Mesothelial cell of epicardium (in vitro differentiated cells): Measurements from ENCODE around the gene ASPG. TPM values are rescaled to one million over a fixed set of nuclear protein-coding genes. Genes with fewer than 3 reads are reported as not detected.

ENCODE experiments used
- DNase-seq, 2 experiments: peaks; one replicate each; pipeline ENCODE4 v3.0.0; 2021; ENCODE audit warnings: low spot score in 2 of 2; ENCODE audit not compliant: unreplicated experiment in 2 of 2
- H3K27ac Mint-ChIP-seq: 2 replicates; pipeline ENCODE4 v1.8.0; 2021; ENCODE audit warnings: mixed read lengths
- H3K27me3 Mint-ChIP-seq: 2 replicates; pipeline ENCODE4 v1.8.0; 2021; ENCODE audit warnings: low read depth, mixed read lengths
- H3K36me3 Mint-ChIP-seq: 2 replicates; pipeline ENCODE4 v1.8.0; 2021; ENCODE audit warnings: mixed read lengths
- H3K4me1 Mint-ChIP-seq: 2 replicates; pipeline ENCODE4 v1.8.0; 2021; ENCODE audit warnings: mixed read lengths
- H3K4me3 Mint-ChIP-seq: 2 replicates; pipeline ENCODE4 v1.8.0; 2021; ENCODE audit warnings: mild to moderate bottlenecking, moderate library complexity, mixed read lengths
- H3K9me3 Mint-ChIP-seq: 2 replicates; pipeline ENCODE4 v1.8.0; 2021; ENCODE audit warnings: mixed read lengths
- microRNA-seq: library from miRNA; unstranded; fragments of <30 nt; microRNA quantifications from one replicate; pipeline ENCODE4 v1.2.0, GENCODE V29; 2021; ENCODE audit warnings: inconsistent platforms, mixed read lengths
- total RNA-seq: library from RNA; stranded (reverse); gene quantifications from 3 replicates; pipeline ENCODE4 v1.2.1, GENCODE V29; 2021
- TF ChIP-seq, protein P1 (sequence below): fragments of 200-600 bp; sonication (generic); IDR thresholded peaks from one replicate; pipeline ENCODE4 v1.5.0; 2021; ENCODE audit warnings: antibody characterized with exemption; ENCODE audit not compliant: unreplicated experiment

Gene ASPG
- total RNA-seq, 1 donor from 2014 or later: 3.3 TPM

DNA sequence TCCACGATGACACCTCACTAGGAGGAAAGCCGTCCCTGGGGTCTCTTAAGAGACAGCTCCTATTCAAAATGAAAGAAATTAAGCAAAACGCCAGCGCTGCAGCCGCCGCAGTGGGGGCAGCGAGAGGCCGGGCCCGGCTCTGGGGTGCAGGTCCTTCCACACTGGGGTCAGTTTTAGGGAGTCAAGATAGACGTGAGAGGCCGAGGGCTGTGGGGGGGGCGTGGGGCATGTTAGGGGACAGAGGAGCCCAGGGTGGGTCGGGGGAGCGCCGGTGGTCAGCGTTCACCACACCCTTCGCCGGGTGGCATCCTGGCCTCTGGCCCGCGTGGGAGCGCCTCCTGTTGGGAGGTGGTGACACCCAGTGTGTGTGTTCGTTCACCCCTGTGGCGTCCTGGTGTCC lies 78.5 kb downstream of the ASPG start:
- Mint-ChIP-seq H3K4me1 (no peaks in the 10 kb centered on the region), H3K27ac (no peak overlapping the region), H3K27me3 (no peaks in the 10 kb centered on the region), H3K4me3 (no peak overlapping the region), H3K9me3 (no peaks in the 10 kb centered on the region), H3K36me3 (no peaks in the 10 kb centered on the region)
- no peak for DNase-seq
- TF ChIP-seq, protein P1, sequence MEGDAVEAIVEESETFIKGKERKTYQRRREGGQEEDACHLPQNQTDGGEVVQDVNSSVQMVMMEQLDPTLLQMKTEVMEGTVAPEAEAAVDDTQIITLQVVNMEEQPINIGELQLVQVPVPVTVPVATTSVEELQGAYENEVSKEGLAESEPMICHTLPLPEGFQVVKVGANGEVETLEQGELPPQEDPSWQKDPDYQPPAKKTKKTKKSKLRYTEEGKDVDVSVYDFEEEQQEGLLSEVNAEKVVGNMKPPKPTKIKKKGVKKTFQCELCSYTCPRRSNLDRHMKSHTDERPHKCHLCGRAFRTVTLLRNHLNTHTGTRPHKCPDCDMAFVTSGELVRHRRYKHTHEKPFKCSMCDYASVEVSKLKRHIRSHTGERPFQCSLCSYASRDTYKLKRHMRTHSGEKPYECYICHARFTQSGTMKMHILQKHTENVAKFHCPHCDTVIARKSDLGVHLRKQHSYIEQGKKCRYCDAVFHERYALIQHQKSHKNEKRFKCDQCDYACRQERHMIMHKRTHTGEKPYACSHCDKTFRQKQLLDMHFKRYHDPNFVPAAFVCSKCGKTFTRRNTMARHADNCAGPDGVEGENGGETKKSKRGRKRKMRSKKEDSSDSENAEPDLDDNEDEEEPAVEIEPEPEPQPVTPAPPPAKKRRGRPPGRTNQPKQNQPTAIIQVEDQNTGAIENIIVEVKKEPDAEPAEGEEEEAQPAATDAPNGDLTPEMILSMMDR: no peak

DNA sequence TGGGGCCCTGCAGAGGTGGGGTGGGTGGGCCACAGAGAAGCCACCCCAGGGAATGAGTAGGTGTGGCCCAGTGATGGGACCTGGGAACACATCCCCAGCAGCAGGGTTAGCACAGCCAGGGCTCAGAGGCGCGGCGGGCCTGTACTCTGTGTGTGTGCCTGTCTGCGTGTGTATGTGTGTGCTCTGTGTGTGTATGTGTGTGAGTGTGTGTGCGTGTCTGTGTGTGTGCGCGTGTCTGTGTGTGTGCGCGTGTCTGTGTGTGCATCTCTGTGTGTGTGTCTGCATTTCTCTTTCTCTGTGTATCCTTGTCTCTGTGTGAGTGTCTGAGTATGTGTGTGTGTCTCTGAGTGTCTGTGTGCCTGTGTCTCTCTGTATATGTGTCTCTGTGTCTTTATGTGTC lies 79.0 kb downstream of the ASPG start:
- H3K27me3 Mint-ChIP-seq: no peaks in the 10 kb centered on the region
- DNase-seq: no peak
- H3K9me3 Mint-ChIP-seq: no peaks in the 10 kb centered on the region
- TF ChIP-seq, protein P1: no peak
- no peaks in the 10 kb centered on the region for H3K36me3 Mint-ChIP-seq
- no peak overlapping the region for H3K4me3 Mint-ChIP-seq
- H3K4me1 Mint-ChIP-seq: peaks cover 2% of the 10 kb centered on the region
- H3K27ac Mint-ChIP-seq: no peak overlapping the region

Small RNAs within 50 kb of the gene (microRNA-seq; reads per million reads assigned to microRNA genes)
- gene MIR203A: not detected
- not detected for gene MIR203B

Other genes starting within 250 kb of the ASPG start
- gene PPP1R13B, start 238.1 kb upstream of the ASPG start, total RNA-seq: 44.5 to 53.0 TPM (median 49.1 TPM) in 3 replicates
- not detected in 3 replicates for gene TDRD9, start 157.2 kb upstream of the ASPG start, total RNA-seq
- gene RD3L, start 143.2 kb upstream of the ASPG start, total RNA-seq: not detected in 3 replicates
- 18.4 to 20.0 TPM (median 19.4 TPM) in 3 replicates for gene KIF26A, start 52.9 kb downstream of the ASPG start, total RNA-seq